Measurements from ENCODE around the gene IGSF22. TPM values are rescaled to one million over a fixed set of nuclear protein-coding genes. Genes with fewer than 3 reads are reported as not detected.

Gene IGSF22
- polyA plus RNA-seq, 1 of the 3 experiments (the other 2 are of a cell fraction): 0.02 TPM

- CTCF ChIA-PET: interaction anchor here (0.8 to 2.5 kb wide), 4 partner anchors 22 to 29 kb away, joined by 3 to 9 read pairs (median 4); no protein-coding TSS in a partner anchor
- TF ChIP-seq TAF1 (IDR thresholded peaks at IDR 0.05; ENCODE audit: borderline replicate concordance, low read depth, low read length) (no peak), ELF1 (IDR thresholded peaks at IDR 0.05) (no peak), JUND (IDR thresholded peaks at IDR 0.05) (no peak), SMC3 (IDR thresholded peaks at IDR 0.05; ENCODE audit: low read depth, low read length) (no peak), CHD2 (IDR thresholded peaks at IDR 0.05; ENCODE audit: low read length, partially characterized antibody) (no peak), TCF12 (IDR thresholded peaks at IDR 0.05) (no peak), IRF3 (IDR thresholded peaks at IDR 0.05; ENCODE audit: low read depth, low read length) (no peak), GABPA (IDR thresholded peaks at IDR 0.05; ENCODE audit: low read depth) (no peak), FOXM1 (IDR thresholded peaks at IDR 0.05; ENCODE audit: low read depth) (no peak), RCOR1 (IDR thresholded peaks at IDR 0.05; ENCODE audit: low read length) (no peak), MXI1 (IDR thresholded peaks at IDR 0.05; ENCODE audit: low read depth, low read length) (no peak), RAD21 (IDR thresholded peaks at IDR 0.05; ENCODE audit: low read length) (no peak), MEF2A (IDR thresholded peaks at IDR 0.05; ENCODE audit: borderline replicate concordance, low read depth) (no peak), CTCF (IDR thresholded peaks at IDR 0.05) (no peak), ZBTB33 (IDR thresholded peaks at IDR 0.05; ENCODE audit: borderline replicate concordance, low read depth) (no peak), PBX3 (IDR thresholded peaks at IDR 0.05) (no peak), YY1 (IDR thresholded peaks at IDR 0.05; ENCODE audit: low read depth) (no peak)
- H3F3A ChIP-seq (replicated peaks; ENCODE audit: insufficient read depth): no peaks in the 10 kb centered on the region
- no peaks in the 10 kb centered on the region for H3K9me3 ChIP-seq
- peak overlapping the region; percentile 78 to 81 for H3K4me3 ChIP-seq (ENCODE audit: low read depth in 2 of 2, low read length in 1 of 2)
- no peaks in the 10 kb centered on the region for H3K27me3 ChIP-seq (ENCODE audit: insufficient read depth)
- no peaks in the 10 kb centered on the region for H3K36me3 ChIP-seq (replicated peaks in 1 of 2; ENCODE audit: control insufficient read depth in 1 of 2, insufficient read depth in 2 of 2, low read length in 1 of 2)
- no peaks in the 10 kb centered on the region for H4K20me1 ChIP-seq (ENCODE audit: insufficient read depth)
- peak; percentile 30 for DNase-seq
- H3K27ac ChIP-seq (ENCODE audit: low read depth in 2 of 2, low read length in 1 of 2): no peak overlapping the region
- H3K9me2 ChIP-seq: no peaks in the 10 kb centered on the region
- WGBS (ENCODE audit: low lambda C conversion rate): 22% methylated on average over 9 of the region's 9 CpGs
- H2AFZ ChIP-seq (ENCODE audit: low read depth): peak overlapping the region; percentile 87
- H3K9ac ChIP-seq: peak overlapping the region; percentile 55; the same call in 1 of the 2 replicates
- H3K79me2 ChIP-seq (ENCODE audit: insufficient read depth): no peaks in the 10 kb centered on the region
- peaks cover 0 to 14% of the 10 kb centered on the region in 2 experiments; a peak in 1 of 4 replicates for H3K4me1 ChIP-seq (ENCODE audit: control insufficient read depth in 1 of 2, insufficient read depth in 2 of 2, low read depth in 1 of 2, low read length in 1 of 2)
- POLR2A ChIA-PET: no interaction called here
- H3K4me2 ChIP-seq: peak overlapping the region; percentile 66
Observed at GRCh38 chr11:18699269-18699596, 26.8 kb downstream of the IGSF22 start.
